Aorta (tissue), 5 donors: ENCODE data around the gene TPRG1. TPM values are rescaled to one million over a fixed set of nuclear protein-coding genes. Genes with fewer than 3 reads are reported as not detected.

Experiments
- ATAC-seq: fragments of 200-7000 bp; cut with Tn5 transposase; one replicate; pipeline ENCODE4 v1.9.1; 2022; ENCODE audit warnings: moderate library complexity; ENCODE audit not compliant: low FRiP score
- DNase-seq, 2 donors: peaks; one replicate each; pipeline ENCODE4 v3.0.0-alpha.2; 2020
- H3K27ac ChIP-seq, 2 donors: one replicate each; pipeline ENCODE4 v1.5.1; 2013; ENCODE audit warnings: low read length in 2 of 2, mild to moderate bottlenecking in 2 of 2, moderate library complexity in 2 of 2, control low read depth in 1 of 2, inconsistent platforms in 1 of 2, low read depth in 1 of 2
- H3K27me3 ChIP-seq, 2 donors: one replicate each; pipeline ENCODE4 v1.6.1; 2013; ENCODE audit warnings: control low read depth in 1 of 2, low read length in 1 of 2, mild to moderate bottlenecking in 1 of 2, moderate library complexity in 1 of 2; ENCODE audit not compliant: insufficient read depth in 2 of 2, control insufficient read depth in 1 of 2
- H3K36me3 ChIP-seq, 2 donors: one replicate each; pipeline ENCODE4 v1.6.1; 2013; ENCODE audit warnings: control low read depth in 1 of 2, low read length in 1 of 2, mild to moderate bottlenecking in 1 of 2; ENCODE audit not compliant: insufficient read depth in 2 of 2, control insufficient read depth in 1 of 2
- H3K4me1 ChIP-seq, 2 donors: one replicate each; pipeline ENCODE4 v1.6.1; 2013; ENCODE audit warnings: low read length in 2 of 2, control low read depth in 1 of 2, mild to moderate bottlenecking in 1 of 2, moderate library complexity in 1 of 2; ENCODE audit not compliant: insufficient read depth in 2 of 2, control insufficient read depth in 1 of 2
- H3K4me3 ChIP-seq, 2 donors: one replicate each; pipeline ENCODE4 v1.5.1; 2013; ENCODE audit warnings: low read length in 2 of 2, control low read depth in 1 of 2, mild to moderate bottlenecking in 1 of 2
- H3K9me3 ChIP-seq: one replicate; pipeline ENCODE4 v1.6.1; 2013; ENCODE audit warnings: mild to moderate bottlenecking, low read length; ENCODE audit not compliant: control insufficient read depth
- WGBS, 2 donors: extraction: QIAGEN DNeasy Blood & Tissue Kit; methylation state at CpG; one replicate each; pipeline ENCODE4 v1.1.7; 2013; 5-methylcytosine and 5-hydroxymethylcytosine counted together
- intact Hi-C, 2 donors: fragments of 100-400 bp; cut with DNase I; formaldehyde crosslinking; loops; one replicate each; pipeline versions ENCODE4 v1.14.2 to v1.15.0; 2022
- polyA plus RNA-seq, 2 donors: library from polyadenylated mRNA; stranded (reverse); fragments of 200-250 nt; gene quantifications; one replicate each; pipeline ENCODE4 v1.2.3, GENCODE V29; 2013
- total RNA-seq, 2 donors: library from RNA; stranded (reverse); fragmentation: NEBNext Ultra II Directional; extraction: Animal tissue kit (Norgen Biotek cat#: 25700); gene quantifications; one replicate each; pipeline ENCODE4 v1.2.1, GENCODE V29; 2021
- donor health status: healthy with polysubstance abuse.
- donor health status: Bipolar disorder and iron deficiency.
- donor health status: DM: no; HTN: no; CAD: no.
- donor health status: DM: no; HTN: no; CAD: no.
- donor health status: DM: yes; HTN: yes; CAD: no.

TPRG1 gene
- total and polyA plus RNA-seq, 4 donors, result 4.5 to 19.8 (median 11.0) TPM

- ATAC-seq (no peak), DNase-seq (no peak)
- 93 to 95% methylated on average over 2 of the region's 2 CpGs for WGBS, 2 donors
- H3K4me1 ChIP-seq, result no peaks in the 10 kb centered on the region
- no peaks in the 10 kb centered on the region for H3K36me3 ChIP-seq
- H3K4me3 ChIP-seq, result no peak overlapping the region
- intact Hi-C loops, result no loop called here
- no peaks in the 10 kb centered on the region for H3K9me3 ChIP-seq
- H3K27me3 ChIP-seq, result no peaks in the 10 kb centered on the region
- H3K27ac ChIP-seq, result no peak overlapping the region
Observed at GRCh38 chr3:189275182-189275581, 103.4 kb downstream of the TPRG1 start.

GRCh38 chr3:189275852-189276251 is 104.1 kb downstream of the TPRG1 start:
- peaks cover 0 to 1% of the 10 kb centered on the region in 2 donors for H3K27me3 ChIP-seq
- WGBS, 2 donors, result 95% methylated on average over 2 of the region's 2 CpGs
- no peaks in the 10 kb centered on the region for H3K36me3 ChIP-seq
- DNase-seq (no peak), ATAC-seq (no peak)
- no peaks in the 10 kb centered on the region for H3K9me3 ChIP-seq
- intact Hi-C loops, result no loop called here
- no peaks in the 10 kb centered on the region for H3K4me1 ChIP-seq
- no peak overlapping the region for H3K4me3 ChIP-seq
- H3K27ac ChIP-seq, result no peak overlapping the region

- Histone ChIP-seq H3K27me3 (peaks cover 0 to 1% of the 10 kb centered on the region in 2 donors), H3K4me3 (no peak overlapping the region), H3K36me3 (no peaks in the 10 kb centered on the region), H3K27ac (no peak overlapping the region), H3K4me1 (no peaks in the 10 kb centered on the region), H3K9me3 (no peaks in the 10 kb centered on the region)
- 40% methylated on average over 5 of the region's 5 CpGs for WGBS, 2 donors
- peak in 1 of 2 donors; percentile 63 for DNase-seq
- peak; percentile 58 for ATAC-seq
- intact Hi-C loops, result no loop called here
Observed at GRCh38 chr3:189276444-189277219, 104.9 kb downstream of the TPRG1 start.

GRCh38 chr3:189277711-189278110 is 105.9 kb downstream of the TPRG1 start:
- H3K27ac ChIP-seq, result no peak overlapping the region
- intact Hi-C loops, result no loop called here
- no peaks in the 10 kb centered on the region for H3K4me1 ChIP-seq
- H3K27me3 ChIP-seq, result peaks cover 0 to 1% of the 10 kb centered on the region in 2 donors
- DNase-seq (no peak), ATAC-seq (no peak)
- H3K9me3 ChIP-seq, result no peaks in the 10 kb centered on the region
- no peaks in the 10 kb centered on the region for H3K36me3 ChIP-seq
- no peak overlapping the region for H3K4me3 ChIP-seq
- 81 to 82% methylated on average over 3 of the region's 3 CpGs for WGBS, 2 donors

GRCh38 chr3:189278221-189278620 is 106.5 kb downstream of the TPRG1 start:
- no peak for ATAC-seq
- H3K4me1 ChIP-seq, result no peaks in the 10 kb centered on the region
- WGBS, 2 donors, result 96% methylated on average over 3 of the region's 3 CpGs
- H3K4me3 ChIP-seq, result no peak overlapping the region
- H3K36me3 ChIP-seq, result no peaks in the 10 kb centered on the region
- no peak overlapping the region for H3K27ac ChIP-seq
- intact Hi-C loops, result no loop called here
- H3K27me3 ChIP-seq, result peaks cover 0 to 1% of the 10 kb centered on the region in 2 donors
- DNase-seq, result no peak
- H3K9me3 ChIP-seq, result no peaks in the 10 kb centered on the region

GRCh38 chr3:189282189-189282588 is 110.4 kb downstream of the TPRG1 start:
- ATAC-seq, result no peak
- no peaks in the 10 kb centered on the region for H3K36me3 ChIP-seq
- DNase-seq, result no peak
- intact Hi-C loops, result no loop called here
- no peak overlapping the region for H3K27ac ChIP-seq
- no peak overlapping the region for H3K4me3 ChIP-seq
- WGBS, 2 donors, result 88 to 95% methylated on average over 3 of the region's 3 CpGs
- H3K9me3 ChIP-seq, result no peaks in the 10 kb centered on the region
- H3K27me3 ChIP-seq, result peaks cover 0 to 1% of the 10 kb centered on the region in 2 donors
- no peaks in the 10 kb centered on the region for H3K4me1 ChIP-seq

GRCh38 chr3:189282741-189283140 is 111.0 kb downstream of the TPRG1 start:
- WGBS, 2 donors, result 71 to 84% methylated on average over 3 of the region's 3 CpGs
- intact Hi-C loops, result no loop called here
- H3K36me3 ChIP-seq, result no peaks in the 10 kb centered on the region
- ATAC-seq (no peak), DNase-seq (no peak)
- no peaks in the 10 kb centered on the region for H3K4me1 ChIP-seq
- no peak overlapping the region for H3K27ac ChIP-seq
- H3K27me3 ChIP-seq, result peaks cover 0 to 1% of the 10 kb centered on the region in 2 donors
- H3K9me3 ChIP-seq, result no peaks in the 10 kb centered on the region
- H3K4me3 ChIP-seq, result no peak overlapping the region

GRCh38 chr3:189286188-189286587 is 114.4 kb downstream of the TPRG1 start:
- intact Hi-C loops, result no loop called here
- ATAC-seq, result no peak
- Histone ChIP-seq H3K4me3 (no peak overlapping the region), H3K4me1 (no peaks in the 10 kb centered on the region), H3K27ac (no peak overlapping the region), H3K27me3 (no peaks in the 10 kb centered on the region), H3K9me3 (no peaks in the 10 kb centered on the region), H3K36me3 (no peaks in the 10 kb centered on the region)
- no peak for DNase-seq

- DNase-seq (no peak), ATAC-seq (no peak)
- WGBS, 2 donors, result 84 to 91% methylated on average over 5 of the region's 5 CpGs
- H3K27ac ChIP-seq, result no peak overlapping the region
- intact Hi-C loops, result no loop called here
- no peaks in the 10 kb centered on the region for H3K4me1 ChIP-seq
- H3K27me3 ChIP-seq, result no peaks in the 10 kb centered on the region
- H3K4me3 ChIP-seq, result no peak overlapping the region
- H3K36me3 ChIP-seq, result no peaks in the 10 kb centered on the region
- no peaks in the 10 kb centered on the region for H3K9me3 ChIP-seq
Observed at GRCh38 chr3:189286916-189287315, 115.1 kb downstream of the TPRG1 start.
